DMS114 treated with DMSO at 0.1 percent for 48 hours (cell line): ENCODE results near the gene GLIPR1L1.

Experiments used
- DNase-seq: peaks from one replicate; lab custom pipeline; 2025; ENCODE audit not compliant: unreplicated experiment; lab: John Stamatoyannopoulos, UW

Gene GLIPR1L1

GRCh38 chr12:75349946-75350345 lies 15.5 kb downstream of the GLIPR1L1 start:
- DNase-seq: no peak

- DNase-seq: no peak
Measured at GRCh38 chr12:75350413-75350812, 15.9 kb downstream of the GLIPR1L1 start.

GRCh38 chr12:75354011-75354410 lies 19.5 kb downstream of the GLIPR1L1 start:
- no peak for DNase-seq

GRCh38 chr12:75360920-75361319 lies 26.4 kb downstream of the GLIPR1L1 start:
- DNase-seq: no peak

- no peak for DNase-seq
Measured at GRCh38 chr12:75361408-75361807, 26.9 kb downstream of the GLIPR1L1 start.

- no peak for DNase-seq
Measured at GRCh38 chr12:75364919-75365318, 30.4 kb downstream of the GLIPR1L1 start.

DNA sequence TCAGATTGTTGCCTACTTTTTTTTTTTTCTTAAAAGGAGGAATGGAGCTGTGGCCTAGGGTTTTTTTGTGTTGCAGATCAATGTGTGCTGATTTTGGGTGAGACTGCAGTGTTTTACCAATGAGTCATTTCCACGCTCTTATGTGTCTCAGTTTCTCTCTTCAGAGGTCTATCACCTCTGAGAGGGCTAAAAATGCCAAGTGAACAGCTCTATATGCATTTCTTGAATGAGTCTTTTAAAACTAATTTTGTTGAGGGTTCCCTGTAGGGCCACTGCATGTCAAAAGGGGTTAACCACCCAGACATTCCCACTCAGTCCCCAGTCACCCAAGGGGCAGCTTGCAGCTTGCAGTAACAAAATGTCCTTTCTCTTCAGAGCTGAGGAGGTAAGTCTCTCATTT lies 32.2 kb downstream of the GLIPR1L1 start:
- no peak for DNase-seq

DNA sequence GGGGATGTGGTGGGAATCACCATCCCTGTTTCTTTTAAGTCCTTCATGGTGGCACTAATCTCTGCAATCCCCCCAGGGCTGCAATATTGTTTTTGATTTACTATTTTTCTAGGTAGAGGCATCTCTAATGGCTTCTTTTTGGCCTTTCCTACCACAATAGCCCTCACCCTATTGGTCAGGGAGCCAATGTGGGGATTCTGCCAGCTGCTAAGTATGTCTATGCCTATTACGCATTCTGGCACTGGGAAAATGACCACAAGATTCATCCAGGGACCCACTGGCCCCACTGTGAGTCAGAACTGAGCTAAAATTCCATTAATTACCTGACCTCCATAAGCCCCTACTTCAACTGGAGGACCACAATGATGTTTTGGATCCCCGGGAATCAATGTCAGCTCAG lies 40.5 kb downstream of the GLIPR1L1 start:
- no peak for DNase-seq

GRCh38 chr12:75378354-75378753 lies 43.9 kb downstream of the GLIPR1L1 start:
- DNase-seq: no peak

GRCh38 chr12:75389061-75389460 lies 54.6 kb downstream of the GLIPR1L1 start:
- no peak for DNase-seq

GRCh38 chr12:75389706-75390105 lies 55.2 kb downstream of the GLIPR1L1 start:
- no peak for DNase-seq

DNA sequence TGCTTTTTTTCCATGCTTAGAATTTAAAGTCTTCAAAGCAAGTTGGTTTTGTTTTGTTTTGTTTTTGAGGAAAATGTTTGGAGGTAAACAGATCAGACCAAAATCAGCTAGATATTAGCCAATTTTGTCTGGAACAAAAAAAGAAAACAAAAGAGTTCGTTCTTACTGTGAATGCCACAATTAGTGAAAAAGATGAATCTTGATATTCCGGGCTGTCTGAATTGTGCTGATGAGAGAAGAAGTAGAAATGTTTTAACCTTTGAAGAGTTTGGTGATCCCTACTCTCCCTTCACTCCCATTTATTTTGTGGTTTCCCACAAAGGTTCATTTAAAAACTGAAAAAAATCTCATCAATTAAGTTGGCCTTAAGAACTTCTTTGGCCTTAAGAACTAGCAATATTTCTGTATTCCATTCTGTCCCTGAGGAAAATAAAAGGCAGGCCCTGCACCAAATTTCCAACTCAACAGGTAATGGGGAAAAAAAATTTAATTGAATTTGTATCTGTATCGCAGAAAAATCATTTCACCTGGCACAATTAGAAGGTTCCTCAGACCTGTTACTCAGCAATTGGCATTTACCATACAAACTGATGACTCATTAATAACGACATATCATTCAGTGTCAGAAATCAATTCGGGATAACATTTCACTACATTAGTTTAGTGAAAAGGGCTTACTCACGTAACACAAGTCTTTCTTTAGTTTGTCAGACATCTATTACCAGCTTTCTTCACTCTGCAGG lies 55.9 kb downstream of the GLIPR1L1 start:
- no peak for DNase-seq

DNA sequence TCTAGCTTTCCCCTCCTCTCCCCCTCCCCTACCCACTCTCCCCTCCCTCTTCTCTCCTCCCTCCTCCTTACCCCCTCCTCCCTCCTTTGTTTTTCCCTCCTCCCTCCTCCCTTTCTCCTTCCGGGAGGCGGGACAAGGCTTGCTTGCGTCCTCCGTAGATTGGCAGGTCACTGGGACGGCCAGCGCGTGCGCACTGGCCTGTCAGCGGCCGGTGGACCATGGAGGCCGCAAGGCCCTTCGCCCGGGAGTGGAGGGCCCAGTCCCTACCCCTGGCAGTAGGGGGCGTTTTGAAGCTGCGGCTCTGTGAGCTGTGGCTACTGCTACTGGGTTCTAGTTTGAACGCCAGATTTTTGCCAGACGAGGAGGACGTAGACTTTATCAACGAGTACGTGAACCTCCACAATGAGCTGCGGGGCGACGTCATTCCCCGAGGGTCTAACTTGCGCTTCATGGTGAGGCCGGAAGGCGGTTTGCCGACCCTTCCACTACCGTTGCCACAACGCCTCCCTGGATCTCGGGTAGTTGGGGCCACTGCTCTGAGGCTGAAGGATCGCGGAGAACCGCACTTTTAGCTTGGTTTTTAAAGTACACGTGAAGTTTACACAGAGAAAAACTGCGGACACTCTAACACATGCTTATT lies 56.5 kb downstream of the GLIPR1L1 start, which contains the start of gene GLIPR1L2:
GLIPR1L2 (plus strand) TSS at position 191 of the 640 bp plus-strand sequence; CDS start at position 219, 28 bp downstream.
- DNase-seq: peak; percentile 92

DNA sequence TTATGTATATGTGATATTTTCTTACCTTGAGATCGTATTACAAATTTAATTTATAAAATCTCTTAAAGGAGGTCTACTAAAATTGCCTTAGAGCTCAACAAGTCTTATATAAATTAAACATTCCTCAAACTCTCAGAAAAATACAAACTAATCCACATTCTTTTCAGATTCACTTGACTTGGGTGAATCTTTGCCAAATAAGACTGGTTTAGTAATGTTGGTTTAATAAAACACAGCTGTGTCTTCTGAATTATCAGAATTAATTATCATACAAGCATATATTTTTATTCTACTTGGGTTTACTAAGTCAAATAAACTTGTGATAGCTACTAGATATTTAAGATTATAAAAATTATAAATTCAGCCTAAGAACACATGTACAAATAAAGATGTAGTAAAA lies 69.8 kb downstream of the GLIPR1L1 start:
- DNase-seq: no peak

DNA sequence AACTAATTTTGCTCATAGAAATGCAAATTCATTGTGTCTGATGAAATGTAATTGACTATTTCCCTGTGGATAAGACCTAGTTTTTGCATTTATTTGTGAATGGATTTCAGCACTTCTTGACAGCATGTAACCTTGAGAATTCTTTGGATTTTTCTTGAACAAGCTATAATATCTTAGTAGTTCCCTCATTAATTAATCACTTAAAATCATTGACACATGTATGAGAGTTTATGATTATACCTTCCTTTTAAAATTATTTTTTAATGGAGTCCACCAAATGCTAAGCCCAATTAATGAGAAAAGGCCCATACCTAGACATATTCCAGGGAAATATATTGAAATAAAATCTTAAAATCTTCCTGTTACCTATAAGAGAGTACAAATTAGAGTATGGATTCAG lies 73.2 kb downstream of the GLIPR1L1 start:
- no peak for DNase-seq

DNA sequence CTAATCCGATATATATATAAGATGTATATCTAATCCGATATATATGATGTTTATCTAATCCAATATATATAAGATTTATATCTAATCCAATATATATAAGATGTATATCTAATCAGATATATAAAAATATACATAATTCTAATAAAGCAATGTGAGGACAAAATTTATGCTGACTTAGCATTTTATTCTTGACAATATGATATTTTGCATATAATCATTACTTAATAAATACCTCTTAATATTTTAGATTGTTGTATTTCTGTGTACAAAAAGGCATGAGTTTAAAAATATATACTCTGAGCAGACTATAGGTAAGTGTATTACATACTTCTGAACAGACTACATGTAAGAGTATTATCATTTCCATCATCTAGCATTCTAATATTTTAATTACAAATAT lies 75.4 kb downstream of the GLIPR1L1 start:
- no peak for DNase-seq

DNA sequence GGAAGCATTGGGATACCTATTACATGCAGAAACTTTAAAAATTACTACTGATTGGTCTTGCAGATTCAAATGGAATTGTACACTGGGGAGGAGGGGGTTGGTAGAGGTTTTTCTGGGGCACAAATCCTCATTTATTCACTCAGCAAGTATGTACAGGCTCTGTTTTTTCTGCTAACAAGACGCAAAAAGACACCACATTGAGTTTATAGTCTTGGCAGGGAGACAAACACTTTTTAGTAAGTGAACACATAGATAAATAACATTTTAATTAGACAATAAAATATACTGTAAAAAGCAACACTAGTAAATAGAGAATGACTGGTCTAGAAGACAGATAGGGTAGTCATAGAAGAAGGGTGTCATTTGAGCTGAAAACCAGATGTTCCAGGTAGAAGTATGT lies 80.2 kb downstream of the GLIPR1L1 start:
- no peak for DNase-seq

GRCh38 chr12:75419841-75420240 lies 85.4 kb downstream of the GLIPR1L1 start:
- DNase-seq: no peak
